ENCODE data around the gene RPS3A.

DNA sequence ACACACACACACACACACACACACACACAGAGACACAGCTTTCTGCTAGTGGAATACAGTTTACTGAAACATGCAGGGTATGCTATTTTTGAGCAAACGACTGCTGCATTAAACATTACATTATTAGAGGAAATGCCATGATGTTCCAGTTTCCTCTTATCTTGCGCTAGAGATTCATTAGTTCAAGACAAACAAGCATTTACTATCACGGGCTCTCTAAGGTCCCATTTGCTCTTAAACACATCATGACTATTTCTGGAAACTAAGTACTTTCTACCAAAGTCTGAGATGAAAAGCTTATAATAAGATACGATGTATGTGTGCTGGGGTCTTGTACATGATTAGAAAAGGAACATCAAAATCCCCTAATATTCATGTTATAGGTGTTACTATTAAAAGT lies 48.8 kb downstream of the RPS3A start:
- TF ChIP-seq, protein P1, sequence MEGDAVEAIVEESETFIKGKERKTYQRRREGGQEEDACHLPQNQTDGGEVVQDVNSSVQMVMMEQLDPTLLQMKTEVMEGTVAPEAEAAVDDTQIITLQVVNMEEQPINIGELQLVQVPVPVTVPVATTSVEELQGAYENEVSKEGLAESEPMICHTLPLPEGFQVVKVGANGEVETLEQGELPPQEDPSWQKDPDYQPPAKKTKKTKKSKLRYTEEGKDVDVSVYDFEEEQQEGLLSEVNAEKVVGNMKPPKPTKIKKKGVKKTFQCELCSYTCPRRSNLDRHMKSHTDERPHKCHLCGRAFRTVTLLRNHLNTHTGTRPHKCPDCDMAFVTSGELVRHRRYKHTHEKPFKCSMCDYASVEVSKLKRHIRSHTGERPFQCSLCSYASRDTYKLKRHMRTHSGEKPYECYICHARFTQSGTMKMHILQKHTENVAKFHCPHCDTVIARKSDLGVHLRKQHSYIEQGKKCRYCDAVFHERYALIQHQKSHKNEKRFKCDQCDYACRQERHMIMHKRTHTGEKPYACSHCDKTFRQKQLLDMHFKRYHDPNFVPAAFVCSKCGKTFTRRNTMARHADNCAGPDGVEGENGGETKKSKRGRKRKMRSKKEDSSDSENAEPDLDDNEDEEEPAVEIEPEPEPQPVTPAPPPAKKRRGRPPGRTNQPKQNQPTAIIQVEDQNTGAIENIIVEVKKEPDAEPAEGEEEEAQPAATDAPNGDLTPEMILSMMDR (IDR thresholded peaks at IDR 0.05; ENCODE audit: low read depth, low read length): no peak
- no peak for TF ChIP-seq POLR2A (IDR thresholded peaks at IDR 0.05; ENCODE audit: extremely low read depth, insufficient read length)
